A204.1 (cell line): ENCODE results near the gene SMYD4.
"Not testable (repeated sequence)": the region's sequence is repeated elsewhere in the genome, so short reads cannot be mapped to it uniquely, and the experiment has no call there.

Experiments used
- FAIRE-seq: peaks from 2 replicates; lab custom pipeline; 2012; peaks lifted over from hg19 to GRCh38; lab: Jason Lieb, UNC

The SMYD4 gene

GRCh38 chr17:1829592-1830257 is at the start of gene SMYD4, which contains the start of gene RPA1:
Gene SMYD4 (minus strand): TSS chr17:1829902. CDS start chr17:1827994, 1,908 bp downstream.
Gene RPA1 (plus strand): TSS chr17:1830005. CDS start chr17:1830094, 89 bp downstream.
- no peak for FAIRE-seq

GRCh38 chr17:1878419-1879121 is 48.9 kb upstream of the SMYD4 start:
- no peak for FAIRE-seq

- no peak for FAIRE-seq
Observed at GRCh38 chr17:1875597-1875996, 45.9 kb upstream of the SMYD4 start.

GRCh38 chr17:1873418-1873817 is 43.7 kb upstream of the SMYD4 start:
- FAIRE-seq, result no peak

- no peak for FAIRE-seq
Observed at GRCh38 chr17:1872976-1873375, 43.3 kb upstream of the SMYD4 start.

- no peak for FAIRE-seq
Observed at GRCh38 chr17:1872254-1872653, 42.6 kb upstream of the SMYD4 start.

- FAIRE-seq, result no peak
Observed at GRCh38 chr17:1871756-1872155, 42.1 kb upstream of the SMYD4 start.

GRCh38 chr17:1870592-1870991 is 40.9 kb upstream of the SMYD4 start:
- FAIRE-seq, result no peak

GRCh38 chr17:1868090-1868489 is 38.4 kb upstream of the SMYD4 start:
- no peak for FAIRE-seq

GRCh38 chr17:1867307-1867706 is 37.6 kb upstream of the SMYD4 start:
- FAIRE-seq, result no peak

- peak; percentile 85 for FAIRE-seq
Observed at GRCh38 chr17:1865252-1866037, 35.7 kb upstream of the SMYD4 start.

- no peak for FAIRE-seq
Observed at GRCh38 chr17:1861391-1862010, 31.8 kb upstream of the SMYD4 start.

GRCh38 chr17:1860978-1861377 is 31.3 kb upstream of the SMYD4 start:
- no peak for FAIRE-seq

GRCh38 chr17:1856462-1856861 is 26.8 kb upstream of the SMYD4 start:
- FAIRE-seq, result not testable (repeated sequence)

- no peak for FAIRE-seq
Observed at GRCh38 chr17:1853698-1854097, 24.0 kb upstream of the SMYD4 start.

- FAIRE-seq, result no peak
Observed at GRCh38 chr17:1852327-1852726, 22.6 kb upstream of the SMYD4 start.

GRCh38 chr17:1847191-1847590 is 17.5 kb upstream of the SMYD4 start:
- FAIRE-seq, result no peak

GRCh38 chr17:1843947-1844346 is 14.2 kb upstream of the SMYD4 start:
- FAIRE-seq, result no peak

GRCh38 chr17:1839516-1839915 is 9.8 kb upstream of the SMYD4 start:
- no peak for FAIRE-seq

GRCh38 chr17:1834380-1835149 is 4.9 kb upstream of the SMYD4 start:
- no peak for FAIRE-seq

- FAIRE-seq, result no peak
Observed at GRCh38 chr17:1830288-1830687, 586 bp upstream of the SMYD4 start.

- FAIRE-seq, result no peak
Observed at GRCh38 chr17:1829216-1829591, 498 bp downstream of the SMYD4 start.
